ENCODE measurements around the gene GMIP. TPM values are rescaled to one million over a fixed set of nuclear protein-coding genes. Genes with fewer than 3 reads are reported as not detected.

GMIP gene
- total and polyA plus RNA-seq, 2 donors (not counting 3 experiments of a cell fraction or from before 2014, with no cell fraction given): 7.8 to 19.8 TPM

GRCh38 chr19:19661141-19661674 lies 17.8 kb upstream of the GMIP start:
- DNase-seq (ENCODE audit: low read depth, low spot score) (no peak), FAIRE-seq (no peak)
- H3K9me1 ChIP-seq (replicated peaks; ENCODE audit: control insufficient read depth, extremely low read depth, insufficient read depth, low read length): no peaks in the 10 kb centered on the region
- no peak overlapping the region for H3K27ac ChIP-seq (ENCODE audit: insufficient read depth, low read depth, low read length)
- H3K4me2 ChIP-seq (ENCODE audit: insufficient read depth, low read length): no peak overlapping the region
- TF ChIP-seq POLR2AphosphoS5 (IDR thresholded peaks at IDR 0.05; ENCODE audit: insufficient read depth, low read depth, low read length) (no peak), GATA2 (IDR thresholded peaks at IDR 0.05; ENCODE audit: insufficient read depth, insufficient read length, low read depth, low read length) (no peak), MYC (IDR thresholded peaks at IDR 0.05; ENCODE audit: low read depth, low read length) (no peak), JUN (IDR thresholded peaks at IDR 0.05; ENCODE audit: borderline replicate concordance, insufficient read depth, insufficient read length, low read depth) (no peak), EZH2 (IDR thresholded peaks at IDR 0.05; ENCODE audit: borderline replicate concordance, low read depth, low read length, severe bottlenecking) (no peak), CTCF (IDR thresholded peaks at IDR 0.05; ENCODE audit: extremely low read depth in 1 of 2, insufficient read depth in 1 of 2, low read depth in 1 of 2, low read length in 2 of 2) (no peak)
- no TSS peak for BruUV-seq (replicated peaks)
- H3K79me2 ChIP-seq (ENCODE audit: control insufficient read depth, insufficient read depth, low read length): peaks cover 22% of the 10 kb centered on the region
- no peak overlapping the region for H3K4me3 ChIP-seq (replicated peaks in 1 of 3; ENCODE audit: insufficient read depth in 1 of 3, low read depth in 1 of 3, low read length in 3 of 3)
- ChIA-PET POLR2A (no interaction called here), CTCF (no interaction called here)
- dilution Hi-C loops (cut with MboI; ENCODE audit: extremely low pct_ligation_motif_present, low sequenced_read_pairs) (no loop called here), intact Hi-C loops (cut with micrococcal nuclease) (loop anchor here (10.0 kb wide), 1 partner anchor 244 kb away; the partner anchor contains the start of gene ZNF93)
- no peaks in the 10 kb centered on the region for H3K9me3 ChIP-seq (replicated peaks; ENCODE audit: control insufficient read depth, insufficient read depth, low read length)
- no peak overlapping the region for H3K9ac ChIP-seq (replicated peaks; ENCODE audit: extremely low read depth, insufficient read depth, low read length)
- H3K27me3 ChIP-seq (ENCODE audit: control insufficient read depth in 2 of 2, insufficient read depth in 2 of 2, low read length in 2 of 2): no peaks in the 10 kb centered on the region
- H4K20me1 ChIP-seq (replicated peaks; ENCODE audit: control insufficient read depth, extremely low read depth, insufficient read depth, low read length): no peaks in the 10 kb centered on the region
- no peak overlapping the region for H2AFZ ChIP-seq (ENCODE audit: low read depth, low read length)
- H3K36me3 ChIP-seq (ENCODE audit: control insufficient read depth in 2 of 2, extremely low read depth in 1 of 2, insufficient read depth in 2 of 2, low read length in 2 of 2): peaks cover 9 to 26% of the 10 kb centered on the region in 2 experiments
- H3K4me1 ChIP-seq (ENCODE audit: control insufficient read depth, extremely low read depth, insufficient read depth, low read length): peaks cover 3% of the 10 kb centered on the region

Data from endothelial cell of umbilical vein (primary cell).